HG02840 (cell line): ENCODE results near the gene IFNA21.
"Not testable (repeated sequence)": the region's sequence is repeated elsewhere in the genome, so short reads cannot be mapped to it uniquely, and the experiment has no call there.

Experiments used
- ATAC-seq: cut with Tn5 transposase; IDR thresholded peaks from one replicate; pipeline ENCODE4 v1.9.1; 2021; ENCODE audit warnings: mild to moderate bottlenecking, moderate library complexity, moderate number of reproducible peaks; ENCODE audit not compliant: unreplicated experiment, low FRiP score

Gene IFNA21

GRCh38 chr9:21166560-21166959, at the start of gene IFNA21:
Gene IFNA21 (minus strand): TSS chr9:21166660. CDS start chr9:21166612, 48 bp downstream.
- ATAC-seq = not testable (repeated sequence)

- not testable (repeated sequence) for ATAC-seq
These were observed 47.2 kb upstream of the IFNA21 start for GRCh38 chr9:21213411-21214326.

- ATAC-seq = not testable (repeated sequence)
These were observed 45.7 kb upstream of the IFNA21 start for GRCh38 chr9:21212160-21212559.

GRCh38 chr9:21210782-21211181, 44.3 kb upstream of the IFNA21 start:
- not testable (repeated sequence) for ATAC-seq

GRCh38 chr9:21210311-21210710, 43.9 kb upstream of the IFNA21 start:
- ATAC-seq = no peak

GRCh38 chr9:21207043-21207442, 40.6 kb upstream of the IFNA21 start, which contains the start of gene IFNA10:
Gene IFNA10 (minus strand): TSS chr9:21207143. CDS start chr9:21207097, 46 bp downstream.
- not testable (repeated sequence) for ATAC-seq

GRCh38 chr9:21205204-21205603, 38.7 kb upstream of the IFNA21 start:
- ATAC-seq = no peak

GRCh38 chr9:21202105-21202504, 35.6 kb upstream of the IFNA21 start, which contains the start of gene IFNA7:
Gene IFNA7 (minus strand): TSS chr9:21202205. CDS start chr9:21202165, 40 bp downstream.
- ATAC-seq = not testable (repeated sequence)

GRCh38 chr9:21194867-21195776, 28.7 kb upstream of the IFNA21 start:
- ATAC-seq = peak; percentile 81

GRCh38 chr9:21187487-21187886, 21.0 kb upstream of the IFNA21 start, which contains the start of gene IFNA4:
Gene IFNA4 (minus strand): TSS chr9:21187587. CDS start chr9:21187531, 56 bp downstream.
- ATAC-seq = not testable (repeated sequence)

GRCh38 chr9:21182810-21183736, 16.6 kb upstream of the IFNA21 start:
- peak; percentile 87 for ATAC-seq

GRCh38 chr9:21174671-21175070, 8.2 kb upstream of the IFNA21 start:
- no peak for ATAC-seq

- no peak for ATAC-seq
These were observed 5.7 kb upstream of the IFNA21 start for GRCh38 chr9:21172156-21172555.

GRCh38 chr9:21171351-21171750, 4.9 kb upstream of the IFNA21 start:
- ATAC-seq = no peak

GRCh38 chr9:21165516-21165915, 944 bp downstream of the IFNA21 start:
- ATAC-seq = no peak

- ATAC-seq = peak; percentile 91
These were observed 6.3 kb downstream of the IFNA21 start for GRCh38 chr9:21160178-21160577.

- ATAC-seq = no peak
These were observed 11.0 kb downstream of the IFNA21 start for GRCh38 chr9:21155501-21155900.

GRCh38 chr9:21154018-21154608, 12.3 kb downstream of the IFNA21 start:
- ATAC-seq = peak; percentile 77

GRCh38 chr9:21153336-21154017, 13.0 kb downstream of the IFNA21 start:
- ATAC-seq = peak; percentile 15
